ENCODE data around the gene ZNF536. TPM values are rescaled to one million over a fixed set of nuclear protein-coding genes. Genes with fewer than 3 reads are reported as not detected.

The ZNF536 gene
- polyA plus RNA-seq, 1 donor (not counting 4 experiments of a cell fraction or from before 2014, with no cell fraction given): not detected

GRCh38 chr19:30323904-30324303 is 48.3 kb upstream of the ZNF536 start:
- H3K27me3 ChIP-seq (ENCODE audit: control insufficient read depth, extremely low read depth, insufficient read depth, low read length): no peaks in the 10 kb centered on the region
- DNase-seq (ENCODE audit: low read depth, low spot score) (no peak), FAIRE-seq (no peak)
- no peak overlapping the region for H3K9ac ChIP-seq (ENCODE audit: control insufficient read depth, extremely low read depth, insufficient read depth, low read length)
- dilution Hi-C loops (cut with MboI; ENCODE audit: extremely low pct_ligation_motif_present, low sequenced_read_pairs): no loop called here
- no peak overlapping the region for H3K4me3 ChIP-seq (ENCODE audit: control insufficient read depth in 2 of 3, extremely low read depth in 1 of 3, insufficient read depth in 2 of 3, low read depth in 1 of 3, low read length in 3 of 3)
- no peaks in the 10 kb centered on the region for H4K20me1 ChIP-seq (ENCODE audit: control insufficient read depth, extremely low read depth, insufficient read depth, low read length)
- no peaks in the 10 kb centered on the region for H3K36me3 ChIP-seq (ENCODE audit: control insufficient read depth in 2 of 2, extremely low read depth in 1 of 2, insufficient read depth in 2 of 2, low read length in 2 of 2)
- H2AFZ ChIP-seq (ENCODE audit: control insufficient read depth, low read length): no peak overlapping the region
- H3K79me2 ChIP-seq (ENCODE audit: control insufficient read depth, insufficient read depth, low read length): no peaks in the 10 kb centered on the region
- H3K9me1 ChIP-seq (ENCODE audit: control insufficient read depth, extremely low read depth, insufficient read depth, low read length): no peaks in the 10 kb centered on the region
- H3K27ac ChIP-seq (ENCODE audit: control insufficient read depth, insufficient read depth, low read length): no peak overlapping the region
- H3K4me1 ChIP-seq (ENCODE audit: control insufficient read depth, extremely low read depth, insufficient read depth, low read length): no peaks in the 10 kb centered on the region
- H3K9me3 ChIP-seq (ENCODE audit: control insufficient read depth, low read depth, low read length): peaks cover 11% of the 10 kb centered on the region
- TF ChIP-seq EZH2 (IDR thresholded peaks at IDR 0.05; ENCODE audit: low read length) (no peak), CTCF (optimal IDR thresholded peaks at IDR 0.05 in 1 of 3, IDR thresholded peaks at IDR 0.05 in 1 of 3, conservative IDR thresholded peaks at IDR 0.05 in 1 of 3; ENCODE audit: extremely low read depth in 1 of 3, insufficient read depth in 2 of 3, low read length in 3 of 3) (no peak)
- no peak overlapping the region for H3K4me2 ChIP-seq (ENCODE audit: control insufficient read depth, extremely low read depth, insufficient read depth, low read depth, low read length)

- Histone ChIP-seq H3K4me1 (ENCODE audit: control insufficient read depth, extremely low read depth, insufficient read depth, low read length) (no peaks in the 10 kb centered on the region), H3K27ac (ENCODE audit: control insufficient read depth, insufficient read depth, low read length) (no peak overlapping the region), H3K9me3 (ENCODE audit: control insufficient read depth, low read depth, low read length) (peaks cover 11% of the 10 kb centered on the region), H3K36me3 (ENCODE audit: control insufficient read depth in 2 of 2, extremely low read depth in 1 of 2, insufficient read depth in 2 of 2, low read length in 2 of 2) (no peaks in the 10 kb centered on the region), H4K20me1 (ENCODE audit: control insufficient read depth, extremely low read depth, insufficient read depth, low read length) (no peaks in the 10 kb centered on the region), H3K4me2 (ENCODE audit: control insufficient read depth, extremely low read depth, insufficient read depth, low read depth, low read length) (no peak overlapping the region), H3K9me1 (ENCODE audit: control insufficient read depth, extremely low read depth, insufficient read depth, low read length) (no peaks in the 10 kb centered on the region), H2AFZ (ENCODE audit: control insufficient read depth, low read length) (no peak overlapping the region), H3K27me3 (ENCODE audit: control insufficient read depth, extremely low read depth, insufficient read depth, low read length) (no peaks in the 10 kb centered on the region), H3K79me2 (ENCODE audit: control insufficient read depth, insufficient read depth, low read length) (no peaks in the 10 kb centered on the region), H3K4me3 (ENCODE audit: control insufficient read depth in 2 of 3, extremely low read depth in 1 of 3, insufficient read depth in 2 of 3, low read depth in 1 of 3, low read length in 3 of 3) (no peak overlapping the region), H3K9ac (ENCODE audit: control insufficient read depth, extremely low read depth, insufficient read depth, low read length) (no peak overlapping the region)
- FAIRE-seq (no peak), DNase-seq (ENCODE audit: low read depth, low spot score) (no peak)
- TF ChIP-seq EZH2 (IDR thresholded peaks at IDR 0.05; ENCODE audit: low read length) (no peak), CTCF (optimal IDR thresholded peaks at IDR 0.05 in 1 of 3, IDR thresholded peaks at IDR 0.05 in 1 of 3, conservative IDR thresholded peaks at IDR 0.05 in 1 of 3; ENCODE audit: extremely low read depth in 1 of 3, insufficient read depth in 2 of 3, low read length in 3 of 3) (no peak)
- dilution Hi-C loops (cut with MboI; ENCODE audit: extremely low pct_ligation_motif_present, low sequenced_read_pairs): no loop called here
These were observed 47.2 kb upstream of the ZNF536 start for GRCh38 chr19:30324982-30325381.

Measured in keratinocyte (primary cell).